Activated CD4-positive, alpha-beta T cell treated with anti-CD3 and anti-CD28 coated beads for 1 hour (primary cell): Measurements from ENCODE around the gene PUM2.

ENCODE experiments used
- DNase-seq: peaks from one replicate; pipeline ENCODE4 v3.0.0-alpha.2; 2020

PUM2 gene

GRCh38 chr2:20343128-20343527 lies 7.5 kb downstream of the PUM2 start:
- no peak for DNase-seq

- no peak for DNase-seq
Measured at GRCh38 chr2:20339012-20339411, 11.6 kb downstream of the PUM2 start.

- DNase-seq = no peak
Measured at GRCh38 chr2:20334605-20335203, 15.9 kb downstream of the PUM2 start.

GRCh38 chr2:20333738-20334137 lies 16.9 kb downstream of the PUM2 start:
- DNase-seq = no peak

GRCh38 chr2:20330192-20330591 lies 20.5 kb downstream of the PUM2 start:
- no peak for DNase-seq

GRCh38 chr2:20327370-20327769 lies 23.3 kb downstream of the PUM2 start:
- no peak for DNase-seq

- DNase-seq = peak; percentile 21
Measured at GRCh38 chr2:20326163-20326780, 24.4 kb downstream of the PUM2 start.

GRCh38 chr2:20322527-20323300 lies 27.9 kb downstream of the PUM2 start:
- no peak for DNase-seq

GRCh38 chr2:20317690-20318089 lies 33.0 kb downstream of the PUM2 start:
- DNase-seq = no peak

- DNase-seq = no peak
Measured at GRCh38 chr2:20317197-20317596, 33.4 kb downstream of the PUM2 start.

GRCh38 chr2:20314562-20315501 lies 35.8 kb downstream of the PUM2 start:
- no peak for DNase-seq

- no peak for DNase-seq
Measured at GRCh38 chr2:20313659-20314058, 37.0 kb downstream of the PUM2 start.

- no peak for DNase-seq
Measured at GRCh38 chr2:20309001-20309400, 41.6 kb downstream of the PUM2 start.

- no peak for DNase-seq
Measured at GRCh38 chr2:20307311-20307710, 43.3 kb downstream of the PUM2 start.

GRCh38 chr2:20304411-20304810 lies 46.2 kb downstream of the PUM2 start:
- DNase-seq = no peak

- DNase-seq = no peak
Measured at GRCh38 chr2:20303966-20304365, 46.7 kb downstream of the PUM2 start.

- no peak for DNase-seq
Measured at GRCh38 chr2:20302019-20302418, 48.6 kb downstream of the PUM2 start.

GRCh38 chr2:20300656-20301055 lies 50.0 kb downstream of the PUM2 start:
- no peak for DNase-seq

GRCh38 chr2:20299113-20299512 lies 51.5 kb downstream of the PUM2 start:
- no peak for DNase-seq

GRCh38 chr2:20294231-20294630 lies 56.4 kb downstream of the PUM2 start:
- DNase-seq = no peak

- DNase-seq = no peak
Measured at GRCh38 chr2:20292984-20293383, 57.7 kb downstream of the PUM2 start.

- no peak for DNase-seq
Measured at GRCh38 chr2:20291846-20292408, 58.7 kb downstream of the PUM2 start.

- DNase-seq = no peak
Measured at GRCh38 chr2:20291106-20291564, 59.5 kb downstream of the PUM2 start.
